22Rv1 (cell line): ENCODE data around the gene APOC3.

Experiments used
- H3K27ac ChIP-seq: fragments of 450-650 bp; 2 replicates; pipeline ENCODE4 v1.5.1; 2017
- CTCF ChIP-seq: fragments of 450-650 bp; IDR thresholded peaks from 2 replicates; pipeline ENCODE4 v1.5.1; 2017; ENCODE audit warnings: mild to moderate bottlenecking
- ZFX ChIP-seq: fragments of 450-650 bp; IDR thresholded peaks from 2 replicates; pipeline ENCODE4 v1.6.1; 2017; ENCODE audit warnings: antibody characterized with exemption, borderline replicate concordance

The APOC3 gene

GRCh38 chr11:116829525-116830183 is at the start of gene APOC3:
APOC3 (plus strand) TSS chr11:116829907; CDS start chr11:116830583, 676 bp downstream.
- H3K27ac ChIP-seq: no peak within 1 kb of the TSS
- TF ChIP-seq ZFX (no peak), CTCF (no peak)

GRCh38 chr11:116782728-116783127 is 47.0 kb upstream of the APOC3 start:
- TF ChIP-seq ZFX (no peak), CTCF (no peak)
- no peak overlapping the region for H3K27ac ChIP-seq

- no peak for TF ChIP-seq CTCF
- TF ChIP-seq ZFX: no peak
- H3K27ac ChIP-seq: no peak overlapping the region
Observed at GRCh38 chr11:116786326-116786725, 43.4 kb upstream of the APOC3 start.

- H3K27ac ChIP-seq: peak overlapping the region; percentile 59
- TF ChIP-seq ZFX (no peak), CTCF (no peak)
Observed at GRCh38 chr11:116786966-116787365, 42.7 kb upstream of the APOC3 start.

- H3K27ac ChIP-seq: peak overlapping the region; percentile 59
- TF ChIP-seq ZFX (no peak), CTCF (no peak)
Observed at GRCh38 chr11:116787436-116787785, 42.3 kb upstream of the APOC3 start.

- peak within 1 kb of the TSS; percentile 59 for H3K27ac ChIP-seq
- no peak for TF ChIP-seq CTCF
- no peak for TF ChIP-seq ZFX
Observed at GRCh38 chr11:116787786-116788486, 41.8 kb upstream of the APOC3 start, which contains the start of gene ZPR1. ZPR1 (minus strand) TSS chr11:116788023; CDS start chr11:116787990, 33 bp downstream.

- peak overlapping the region; percentile 59; the same call in 1 of the 2 replicates for H3K27ac ChIP-seq
- TF ChIP-seq CTCF (no peak), ZFX (no peak)
Observed at GRCh38 chr11:116788534-116788933, 41.2 kb upstream of the APOC3 start.
